Aorta (tissue), 5 donors: ENCODE results near the gene CD3G. TPM values are rescaled to one million over a fixed set of nuclear protein-coding genes. Genes with fewer than 3 reads are reported as not detected.
A peak's percentile ranks its signal among the peaks of the same experiment; 100 is the strongest.

Experiments
- ATAC-seq: fragments of 200-7000 bp; cut with Tn5 transposase; one replicate; pipeline ENCODE4 v1.9.1; 2022; ENCODE audit warnings: moderate library complexity; ENCODE audit not compliant: low FRiP score
- DNase-seq, 2 donors: peaks; one replicate each; pipeline ENCODE4 v3.0.0-alpha.2; 2020
- H3K27ac ChIP-seq, 2 donors: one replicate each; pipeline ENCODE4 v1.5.1; 2013; ENCODE audit warnings: low read length in 2 of 2, mild to moderate bottlenecking in 2 of 2, moderate library complexity in 2 of 2, control low read depth in 1 of 2, inconsistent platforms in 1 of 2, low read depth in 1 of 2
- H3K27me3 ChIP-seq, 2 donors: one replicate each; pipeline ENCODE4 v1.6.1; 2013; ENCODE audit warnings: control low read depth in 1 of 2, low read length in 1 of 2, mild to moderate bottlenecking in 1 of 2, moderate library complexity in 1 of 2; ENCODE audit not compliant: insufficient read depth in 2 of 2, control insufficient read depth in 1 of 2
- H3K36me3 ChIP-seq, 2 donors: one replicate each; pipeline ENCODE4 v1.6.1; 2013; ENCODE audit warnings: control low read depth in 1 of 2, low read length in 1 of 2, mild to moderate bottlenecking in 1 of 2; ENCODE audit not compliant: insufficient read depth in 2 of 2, control insufficient read depth in 1 of 2
- H3K4me1 ChIP-seq, 2 donors: one replicate each; pipeline ENCODE4 v1.6.1; 2013; ENCODE audit warnings: low read length in 2 of 2, control low read depth in 1 of 2, mild to moderate bottlenecking in 1 of 2, moderate library complexity in 1 of 2; ENCODE audit not compliant: insufficient read depth in 2 of 2, control insufficient read depth in 1 of 2
- H3K4me3 ChIP-seq, 2 donors: one replicate each; pipeline ENCODE4 v1.5.1; 2013; ENCODE audit warnings: low read length in 2 of 2, control low read depth in 1 of 2, mild to moderate bottlenecking in 1 of 2
- H3K9me3 ChIP-seq: one replicate; pipeline ENCODE4 v1.6.1; 2013; ENCODE audit warnings: mild to moderate bottlenecking, low read length; ENCODE audit not compliant: control insufficient read depth
- WGBS, 2 donors: extraction: QIAGEN DNeasy Blood & Tissue Kit; methylation state at CpG; one replicate each; pipeline ENCODE4 v1.1.7; 2013; 5-methylcytosine and 5-hydroxymethylcytosine counted together
- intact Hi-C, 2 donors: fragments of 100-400 bp; cut with DNase I; formaldehyde crosslinking; loops; one replicate each; pipeline versions ENCODE4 v1.14.2 to v1.15.0; 2022
- polyA plus RNA-seq, 2 donors: library from polyadenylated mRNA; stranded (reverse); fragments of 200-250 nt; gene quantifications; one replicate each; pipeline ENCODE4 v1.2.3, GENCODE V29; 2013
- total RNA-seq, 2 donors: library from RNA; stranded (reverse); fragmentation: NEBNext Ultra II Directional; extraction: Animal tissue kit (Norgen Biotek cat#: 25700); gene quantifications; one replicate each; pipeline ENCODE4 v1.2.1, GENCODE V29; 2021
- donor health status: healthy with polysubstance abuse.
- donor health status: Bipolar disorder and iron deficiency.
- donor health status: DM: no; HTN: no; CAD: no.
- donor health status: DM: no; HTN: no; CAD: no.
- donor health status: DM: yes; HTN: yes; CAD: no.

The CD3G gene
- total and polyA plus RNA-seq, 4 donors = 1.1 to 3.0 TPM; not detected in 2

DNA sequence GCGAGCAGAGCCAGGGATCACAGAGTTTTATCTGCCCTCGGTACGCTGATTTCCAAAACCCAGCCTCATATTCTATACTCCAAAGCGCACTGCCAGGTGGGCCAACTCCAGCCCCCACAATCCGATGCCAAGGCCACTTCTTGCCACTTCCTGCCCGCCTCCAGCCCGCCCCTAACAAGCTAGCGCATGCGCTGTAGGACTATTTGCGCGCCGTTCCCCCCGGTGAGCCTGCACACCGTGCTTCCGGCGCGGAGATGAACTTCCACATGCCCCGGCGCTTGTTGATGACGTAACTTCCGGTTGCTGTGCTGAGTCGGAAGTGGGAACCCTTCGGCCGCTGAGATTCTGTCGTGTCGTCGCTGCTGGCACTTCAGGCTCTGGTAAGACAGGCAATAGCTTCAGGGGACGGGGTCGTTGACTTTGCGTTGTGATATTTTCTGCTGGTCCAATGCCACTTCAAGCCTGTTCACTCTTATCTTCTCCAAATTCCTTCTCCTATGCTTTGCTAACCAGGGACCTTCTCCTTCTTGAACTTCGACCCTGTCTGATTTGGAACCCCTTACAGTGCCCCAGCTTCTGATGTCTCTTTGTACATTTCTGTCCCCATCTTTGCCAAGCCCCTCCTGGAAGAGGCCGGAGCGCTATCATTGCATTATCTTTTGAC is 15.3 kb downstream of the CD3G start, which contains the start of gene UBE4A:
TSS of gene UBE4A (plus strand) at position 306 of the 664 bp plus-strand sequence. CDS start 5,481 bp downstream, outside the sequence.
- H3K9me3 ChIP-seq = no peaks in the 10 kb centered on the region
- DNase-seq (peak; percentile 98 to 99), ATAC-seq (peak; percentile 96)
- WGBS, 2 donors = 2% methylated on average over 33 of the region's 33 CpGs
- H3K4me3 ChIP-seq = peak within 1 kb of the TSS; percentile 89 to 92
- no peaks in the 10 kb centered on the region for H3K27me3 ChIP-seq
- no peaks in the 10 kb centered on the region for H3K36me3 ChIP-seq
- H3K27ac ChIP-seq = no peak within 1 kb of the TSS
- peaks cover 0 to 1% of the 10 kb centered on the region in 2 donors for H3K4me1 ChIP-seq
- intact Hi-C loops = loop anchor here (10.0 kb wide), 2 partner anchors 165 to 215 kb away; no protein-coding TSS in a partner anchor

DNA sequence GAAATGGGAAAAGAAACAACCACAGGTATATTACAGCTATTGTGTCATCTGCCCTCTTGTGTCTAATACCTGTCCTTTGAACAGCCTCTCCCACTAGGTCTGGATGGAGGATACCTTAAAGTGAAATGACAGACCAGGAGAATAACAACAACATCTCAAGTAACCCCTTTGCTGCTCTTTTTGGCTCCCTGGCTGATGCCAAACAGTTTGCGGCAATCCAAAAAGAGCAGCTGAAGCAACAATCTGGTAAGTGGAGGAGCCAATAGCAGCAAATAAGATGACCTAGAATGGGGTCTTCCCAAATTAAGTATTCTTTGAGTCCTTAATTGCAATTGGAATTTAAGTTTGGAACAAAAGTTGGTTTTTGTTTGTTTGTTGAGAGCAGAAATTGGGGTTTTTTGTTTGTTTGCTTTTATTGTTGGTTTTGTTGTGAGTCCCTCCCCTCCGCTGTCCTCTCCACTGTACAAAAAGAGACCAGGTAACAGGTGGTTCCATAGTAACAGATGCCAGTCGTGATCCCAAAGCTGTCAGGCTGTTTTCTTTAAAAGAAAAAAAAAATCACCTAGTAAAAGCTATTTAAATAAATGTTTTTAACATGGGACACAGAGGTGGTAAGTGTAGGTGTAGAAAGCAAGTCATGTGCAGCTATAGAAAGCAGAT is 20.9 kb downstream of the CD3G start:
- Histone ChIP-seq H3K4me1 (peaks cover 0 to 1% of the 10 kb centered on the region in 2 donors), H3K9me3 (no peaks in the 10 kb centered on the region), H3K4me3 (no peak overlapping the region), H3K36me3 (peaks cover 4 to 15% of the 10 kb centered on the region in 2 donors), H3K27ac (no peak overlapping the region), H3K27me3 (no peaks in the 10 kb centered on the region)
- intact Hi-C loops = no loop called here
- WGBS, 2 donors = 91 to 95% methylated on average over 3 of the region's 3 CpGs
- DNase-seq (no peak), ATAC-seq (no peak)

DNA sequence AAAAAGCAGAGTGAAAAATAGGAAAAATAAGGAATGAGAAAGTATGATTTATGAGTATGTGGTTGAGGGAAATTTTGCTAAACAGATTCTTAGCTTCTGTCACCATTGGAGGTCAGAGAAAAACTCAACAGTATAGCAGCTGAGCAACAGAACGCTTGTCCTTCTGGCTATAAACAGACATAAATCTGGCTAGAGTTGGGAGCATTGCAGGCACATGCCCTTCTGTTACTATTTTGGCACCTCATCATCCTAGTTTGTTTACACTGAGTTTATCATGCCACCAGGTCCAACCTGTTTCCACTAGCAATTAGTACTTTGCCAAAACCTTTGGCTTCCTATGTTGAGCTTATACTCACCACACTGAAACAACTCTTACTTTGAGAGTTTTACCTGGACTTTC is 22.1 kb downstream of the CD3G start:
- Histone ChIP-seq H3K9me3 (no peaks in the 10 kb centered on the region), H3K36me3 (peaks cover 4 to 18% of the 10 kb centered on the region in 2 donors), H3K4me1 (peaks cover 0 to 1% of the 10 kb centered on the region in 2 donors), H3K27ac (no peak overlapping the region), H3K4me3 (no peak overlapping the region), H3K27me3 (no peaks in the 10 kb centered on the region)
- WGBS, 2 donors = 63 to 81% methylated on average over 1 of the region's 1 CpG
- ATAC-seq (no peak), DNase-seq (no peak)
- intact Hi-C loops = no loop called here

DNA sequence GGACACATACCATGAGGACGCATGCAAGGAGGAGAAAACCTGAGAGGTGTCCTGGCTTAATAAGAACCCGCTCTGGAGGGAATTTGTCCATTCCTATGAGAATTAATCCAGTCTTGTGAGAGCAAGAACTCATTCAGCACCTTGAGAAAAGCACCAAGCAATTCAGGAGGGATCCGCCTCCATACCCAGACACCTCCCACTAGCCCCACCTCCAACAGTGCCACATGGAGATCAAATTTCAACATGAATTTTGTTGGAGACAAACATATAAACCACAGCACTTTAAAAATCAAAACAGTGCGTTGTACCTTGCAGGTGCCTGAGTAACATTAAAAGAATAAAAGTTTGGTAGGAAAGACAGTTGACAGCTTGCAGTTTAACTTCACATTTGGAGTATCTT is 26.6 kb downstream of the CD3G start:
- Histone ChIP-seq H3K27me3 (no peaks in the 10 kb centered on the region), H3K36me3 (peaks cover 6 to 32% of the 10 kb centered on the region in 2 donors), H3K4me1 (no peaks in the 10 kb centered on the region), H3K27ac (no peak overlapping the region), H3K9me3 (no peaks in the 10 kb centered on the region), H3K4me3 (no peak overlapping the region)
- ATAC-seq (no peak), DNase-seq (no peak)
- intact Hi-C loops = no loop called here
- WGBS, 2 donors = 94% methylated on average over 4 of the region's 4 CpGs

DNA sequence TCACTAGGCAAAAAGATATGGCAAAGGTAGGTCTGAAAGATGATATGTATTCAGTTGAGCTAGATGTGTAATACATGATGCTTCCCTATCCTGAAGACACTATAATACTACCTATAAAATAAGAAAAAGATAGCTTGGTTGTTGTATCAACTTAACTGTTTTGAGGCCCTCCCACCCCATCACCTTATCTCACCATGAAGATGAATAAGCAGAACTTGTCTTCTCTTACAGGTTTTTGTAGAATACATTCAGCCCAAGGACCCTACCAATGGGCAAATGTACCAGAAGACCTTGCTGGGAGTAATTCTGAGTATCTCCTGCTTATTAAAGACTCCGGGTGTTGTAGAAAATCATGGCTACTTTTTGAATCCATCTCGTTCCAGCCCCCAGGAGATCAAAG is 29.1 kb downstream of the CD3G start:
- no peaks in the 10 kb centered on the region for H3K9me3 ChIP-seq
- intact Hi-C loops = no loop called here
- H3K27me3 ChIP-seq = no peaks in the 10 kb centered on the region
- WGBS, 2 donors = 94% methylated on average over 2 of the region's 2 CpGs
- peaks cover 6 to 27% of the 10 kb centered on the region in 2 donors for H3K36me3 ChIP-seq
- H3K4me1 ChIP-seq = no peaks in the 10 kb centered on the region
- no peak overlapping the region for H3K4me3 ChIP-seq
- no peak for DNase-seq
- no peak overlapping the region for H3K27ac ChIP-seq
- ATAC-seq = no peak

DNA sequence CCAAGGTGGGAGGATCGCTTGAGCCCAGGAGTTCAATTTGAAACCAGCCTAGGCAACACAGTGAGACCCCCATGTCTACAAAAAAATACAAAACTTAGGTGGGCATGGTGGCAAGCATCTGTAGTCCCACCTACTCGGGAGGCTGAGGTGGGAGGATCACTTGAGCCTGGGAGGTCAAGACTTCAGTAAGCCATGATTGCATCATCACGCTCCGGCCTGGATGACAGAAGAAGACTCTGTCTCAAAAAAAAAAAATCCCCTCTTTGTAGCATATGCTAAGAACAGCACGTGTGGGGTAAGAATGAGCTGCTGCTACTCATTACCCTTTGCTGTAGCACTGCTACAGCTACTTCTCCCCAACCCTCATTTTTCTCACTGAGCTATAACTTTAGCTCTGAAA is 29.7 kb downstream of the CD3G start:
- no peak overlapping the region for H3K4me3 ChIP-seq
- DNase-seq = no peak
- no peaks in the 10 kb centered on the region for H3K9me3 ChIP-seq
- WGBS, 2 donors = 94 to 95% methylated on average over 5 of the region's 5 CpGs
- no peaks in the 10 kb centered on the region for H3K27me3 ChIP-seq
- H3K27ac ChIP-seq = no peak overlapping the region
- H3K36me3 ChIP-seq = peaks cover 6 to 27% of the 10 kb centered on the region in 2 donors
- ATAC-seq = no peak
- H3K4me1 ChIP-seq = no peaks in the 10 kb centered on the region
- intact Hi-C loops = no loop called here

DNA sequence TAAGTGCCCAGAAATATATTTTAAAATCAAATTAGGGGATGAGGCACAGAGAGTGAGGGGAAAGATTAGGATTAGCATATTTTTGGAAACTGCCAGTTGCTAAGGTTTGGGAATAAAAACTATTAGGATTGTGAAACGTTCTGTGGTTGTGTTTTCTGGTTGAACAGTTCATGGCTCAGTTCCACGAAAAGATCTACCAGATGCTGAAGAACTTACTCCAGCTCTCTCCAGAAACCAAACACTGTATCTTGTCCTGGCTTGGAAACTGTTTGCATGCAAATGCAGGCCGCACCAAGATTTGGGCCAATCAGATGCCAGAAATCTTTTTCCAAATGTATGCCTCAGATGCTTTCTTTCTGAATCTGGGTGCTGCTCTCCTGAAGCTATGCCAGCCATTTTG is 30.6 kb downstream of the CD3G start:
- no peaks in the 10 kb centered on the region for H3K9me3 ChIP-seq
- H3K27ac ChIP-seq = no peak overlapping the region
- no peak overlapping the region for H3K4me3 ChIP-seq
- DNase-seq (no peak), ATAC-seq (no peak)
- no peaks in the 10 kb centered on the region for H3K4me1 ChIP-seq
- peaks cover 8 to 21% of the 10 kb centered on the region in 2 donors for H3K36me3 ChIP-seq
- H3K27me3 ChIP-seq = no peaks in the 10 kb centered on the region
- WGBS, 2 donors = 77 to 87% methylated on average over 3 of the region's 3 CpGs
- intact Hi-C loops = no loop called here

DNA sequence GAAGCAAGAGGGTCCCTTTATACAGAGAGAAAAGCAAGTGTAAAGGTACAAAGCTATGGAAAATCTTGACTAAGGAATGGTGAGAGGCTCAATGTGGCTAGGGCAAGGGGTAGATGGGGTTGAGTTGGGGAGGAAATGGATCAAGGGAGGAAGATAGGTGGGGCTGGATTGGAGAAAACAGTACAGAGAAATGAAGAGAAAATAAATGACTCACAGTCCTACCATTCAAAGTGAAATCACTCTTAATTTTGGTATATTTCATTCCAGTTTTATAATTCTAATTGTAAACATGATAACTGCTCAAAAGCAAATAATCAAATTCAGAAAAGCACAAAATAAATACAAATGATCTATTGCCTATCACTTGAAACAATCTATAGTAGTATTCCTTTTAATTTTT is 31.8 kb downstream of the CD3G start:
- ATAC-seq (no peak), DNase-seq (no peak)
- H3K4me3 ChIP-seq = no peak overlapping the region
- intact Hi-C loops = no loop called here
- no peak overlapping the region for H3K27ac ChIP-seq
- no peaks in the 10 kb centered on the region for H3K9me3 ChIP-seq
- no peaks in the 10 kb centered on the region for H3K4me1 ChIP-seq
- peaks cover 8 to 18% of the 10 kb centered on the region in 2 donors for H3K36me3 ChIP-seq
- H3K27me3 ChIP-seq = no peaks in the 10 kb centered on the region

DNA sequence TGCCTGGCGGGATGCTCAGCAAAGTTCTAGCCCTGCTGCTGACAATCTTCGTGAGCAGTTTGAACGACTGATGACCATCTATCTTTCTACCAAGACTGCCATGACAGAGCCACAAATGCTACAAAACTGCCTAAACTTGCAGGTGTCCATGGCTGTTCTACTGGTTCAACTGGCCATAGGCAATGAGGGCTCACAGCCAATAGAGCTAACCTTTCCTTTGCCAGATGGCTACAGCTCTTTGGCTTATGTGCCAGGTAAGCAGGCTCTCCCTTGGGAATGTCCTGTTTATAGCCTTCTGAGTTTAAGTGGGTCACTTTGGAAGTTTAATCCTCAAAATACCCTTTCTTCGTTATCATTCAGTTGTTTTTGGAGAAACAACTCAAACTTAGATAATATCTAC is 35.4 kb downstream of the CD3G start:
- Histone ChIP-seq H3K27ac (no peak overlapping the region), H3K36me3 (peaks cover 12 to 17% of the 10 kb centered on the region in 2 donors), H3K4me3 (no peak overlapping the region), H3K27me3 (no peaks in the 10 kb centered on the region), H3K4me1 (no peaks in the 10 kb centered on the region), H3K9me3 (no peaks in the 10 kb centered on the region)
- 83 to 89% methylated on average over 4 of the region's 4 CpGs for WGBS, 2 donors
- no peak for ATAC-seq
- intact Hi-C loops = no loop called here
- DNase-seq = no peak
